K562 (cell line): ENCODE data around the gene EPB41L4A. TPM values are rescaled to one million over a fixed set of nuclear protein-coding genes. Genes with fewer than 3 reads are reported as not detected.

Experiments
- ATAC-seq: fragments of 200-7000 bp; cut with Tn5 transposase; 3 replicates; pipeline ENCODE4 v1.9.1; 2020; ENCODE audit warnings: moderate library complexity
- BruUV-seq: library from RNA; stranded (reverse); fragments of 400-500 nt; replicated peaks from 2 replicates; lab custom pipeline; 2021; lab: Mats Ljungman, UMichigan
- CTCF ChIA-PET: fragments of 300-600 bp; formaldehyde crosslinking; extraction: SDS; loops from one replicate; lab custom pipeline; 2021; ENCODE audit warnings: low intra/inter-chr PET ratio; lab: Yijun Ruan, JAX
- POLR2A ChIA-PET: fragments of 300-600, 350-650 bp; sonication (Branson Sonifier 250); formaldehyde crosslinking; extraction: SDS; loops from one replicate; lab custom pipeline; 2021; ENCODE audit warnings: antibody characterized with exemption, inconsistent platforms; lab: Yijun Ruan, JAX
- DNase-seq, 4 experiments: peaks; one replicate each; pipeline versions ENCODE4 v3.0.0 to v3.0.0-alpha.2; 2011 to 2018; ENCODE audit warnings: low spot score in 3 of 4, mixed read lengths in 3 of 4; ENCODE audit errors: extremely low read depth in 1 of 4
- FAIRE-seq: peaks from 2 replicates; lab custom pipeline; 2011; peaks lifted over from hg19 to GRCh38; lab: Jason Lieb, UNC
- H2AFZ ChIP-seq: 2 replicates; pipeline ENCODE4 v1.6.0; 2011; ENCODE audit warnings: low read depth, low read length, control low read depth, inconsistent platforms
- H3K27ac ChIP-seq: fragments of 200-600 bp; 3 replicates; pipeline ENCODE4 v1.8.0; 2011; ENCODE audit warnings: low read depth, mild to moderate bottlenecking, control low read depth, inconsistent platforms, low read length, moderate library complexity, mixed read lengths; ENCODE audit errors: extremely low read depth
- H3K27me3 ChIP-seq, 2 experiments: fragments of 300-600 bp in 1 of 2; 2 replicates in 1 of 2; 3 replicates in 1 of 2; pipeline versions ENCODE4 v1.6.0 to v1.8.0; 2011; ENCODE audit warnings: inconsistent platforms in 2 of 2, low read length in 2 of 2, mild to moderate bottlenecking in 1 of 2, mixed read lengths in 1 of 2, moderate library complexity in 1 of 2; ENCODE audit not compliant: control insufficient read depth in 2 of 2, insufficient read depth in 2 of 2
- H3K36me3 ChIP-seq: fragments of 300-600 bp; 3 replicates; pipeline ENCODE4 v1.8.0; 2011; ENCODE audit warnings: mild to moderate bottlenecking, low read length, inconsistent platforms; ENCODE audit not compliant: control insufficient read depth, insufficient read depth
- H3K4me1 ChIP-seq, 2 experiments: fragments of 200-600 bp in 1 of 2; replicated peaks in 1 of 2; 2 replicates in 1 of 2; 3 replicates in 1 of 2; pipeline versions ENCODE4 v1.5.1 to v1.8.0; 2011; ENCODE audit warnings: inconsistent platforms in 2 of 2, low read length in 2 of 2, mild to moderate bottlenecking in 1 of 2, mixed read lengths in 1 of 2, moderate library complexity in 1 of 2; ENCODE audit not compliant: control insufficient read depth in 2 of 2, insufficient read depth in 2 of 2
- H3K4me2 ChIP-seq: 2 replicates; pipeline ENCODE4 v1.6.1; 2011; ENCODE audit warnings: low read length, control low read depth, inconsistent platforms, mixed read lengths; ENCODE audit not compliant: insufficient read depth
- H3K4me3 ChIP-seq: fragments of 200-600 bp; sonication (generic), shearing (Covaris generic); 2 replicates; pipeline ENCODE4 v1.5.1; 2016; ENCODE audit warnings: control low read depth, inconsistent platforms
- H3K79me2 ChIP-seq: fragments of 200-600 bp; 3 replicates; pipeline ENCODE4 v1.8.0; 2011; ENCODE audit warnings: low read length, inconsistent platforms; ENCODE audit not compliant: control insufficient read depth, insufficient read depth
- H3K9ac ChIP-seq, 2 experiments: 2 replicates each; pipeline versions ENCODE4 v1.6.0 to v1.6.1; 2011; ENCODE audit warnings: low read depth in 2 of 2, low read length in 2 of 2, control low read depth in 1 of 2, inconsistent platforms in 1 of 2, mild to moderate bottlenecking in 1 of 2, mixed read lengths in 1 of 2; ENCODE audit not compliant: insufficient read depth in 1 of 2
- H3K9me1 ChIP-seq: one replicate; pipeline ENCODE4 v1.6.0; 2011; ENCODE audit warnings: inconsistent platforms, mild to moderate bottlenecking, low read length, moderate library complexity; ENCODE audit not compliant: control insufficient read depth, insufficient read depth
- H3K9me3 ChIP-seq: replicated peaks from 2 replicates; pipeline ENCODE4 v1.5.1; 2011; ENCODE audit warnings: low read depth, low read length, inconsistent platforms; ENCODE audit not compliant: control insufficient read depth, insufficient read depth
- H4K20me1 ChIP-seq: replicated peaks from 2 replicates; pipeline ENCODE4 v1.6.1; 2011; ENCODE audit warnings: low read length, inconsistent platforms, mixed read lengths; ENCODE audit not compliant: control insufficient read depth, insufficient read depth
- ARID4B ChIP-seq: sonication (generic); formaldehyde crosslinking; IDR thresholded peaks from 2 replicates; pipeline ENCODE4 v1.8.0; 2022; ENCODE audit warnings: mild to moderate bottlenecking, missing genetic modification reagents
- EGR1 ChIP-seq: fragments of 450-650 bp; conservative IDR thresholded peaks from 2 replicates; pipeline ENCODE4 v1.6.1; 2017; ENCODE audit warnings: mild to moderate bottlenecking
- GTF2F1 ChIP-seq: IDR thresholded peaks from 2 replicates; pipeline ENCODE4 v1.6.1; 2011; ENCODE audit warnings: low read depth, low read length, improper control_type of control experiment
- MAFK ChIP-seq: IDR thresholded peaks from 2 replicates; pipeline ENCODE4 v1.6.1; 2011; ENCODE audit warnings: low read length, improper control_type of control experiment
- MIER1 ChIP-seq: fragments of 450-650 bp; IDR thresholded peaks from 2 replicates; pipeline ENCODE4 v1.6.1; 2016; ENCODE audit warnings: antibody characterized with exemption, mild to moderate bottlenecking, low read depth
- RAD21 ChIP-seq, 2 experiments: fragments of 250-450 bp in 1 of 2; fragments of 450-650 bp in 1 of 2; sonication (Bioruptor Pico) in 1 of 2; formaldehyde crosslinking in 1 of 2; IDR thresholded peaks in 1 of 2; conservative IDR thresholded peaks in 1 of 2; 2 replicates each; pipeline versions ENCODE4 v1.4.0 to v1.8.0; 2020 to 2022; ENCODE audit warnings: mild to moderate bottlenecking in 2 of 2, moderate library complexity in 1 of 2
- RBM39 ChIP-seq: fragments of 200-400 bp; formaldehyde crosslinking; optimal IDR thresholded peaks from 2 replicates; pipeline ENCODE3; 2018; ENCODE audit warnings: low read depth, low read length
- ZNF24 ChIP-seq: fragments of 450-650 bp; IDR thresholded peaks from 2 replicates; pipeline ENCODE4 v1.6.1; 2016
- WGBS: fragments of 100-300 bp; shearing (Covaris generic); methylation state at CpG from one replicate; pipeline ENCODE4 v1.1.6; 2016; ENCODE audit warnings: low coverage, mixed read lengths; ENCODE audit not compliant: insufficient coverage; ENCODE audit errors: missing lambda C conversion rate; 5-methylcytosine and 5-hydroxymethylcytosine counted together
- in situ Hi-C: fragments of 300-500 bp; cut with MboI; formaldehyde crosslinking; loops from 4 replicates; pipeline ENCODE4 v1.15.0; 2018; ENCODE audit warnings: inconsistent platforms, mixed read lengths
- intact Hi-C: fragments of 100-400 bp; cut with micrococcal nuclease; formaldehyde crosslinking; loops from 2 replicates; pipeline ENCODE4 v1.14.2; 2022
- polyA plus RNA-seq, 8 experiments: library from polyadenylated mRNA; depleted of rRNA in 4 of 8; stranded (reverse) in 5 of 8; unstranded in 3 of 8; fragments of >200 nt; fragmentation: Nextera tagmentation in 2 of 8; fragmentation: Illumina TruSeq in 1 of 8; extraction: Ambion mirVana in 2 of 8; extraction: Trizol in 1 of 8; gene quantifications; 2 replicates each; pipeline versions ENCODE4 v1.2.1 to v1.2.3, GENCODE V29; 2011 to 2014; ENCODE audit warnings: inconsistent platforms in 1 of 8, missing spikeins in 1 of 8
- total RNA-seq, 7 experiments: library from RNA; depleted of rRNA in 6 of 7; stranded (reverse); fragments of >200 nt in 6 of 7; fragmentation: Illumina TruSeq in 2 of 7; extraction: Trizol in 2 of 7; gene quantifications; 2 replicates each; pipeline versions ENCODE4 v1.2.1 to v1.2.3, GENCODE V29; 2011 to 2021; ENCODE audit warnings: low replicate concordance in 1 of 7
- TF ChIP-seq, protein P1 (sequence below): IDR thresholded peaks from 2 replicates; pipeline ENCODE4 v1.6.1; 2012; ENCODE audit warnings: low read depth, low read length, improper control_type of control experiment, borderline replicate concordance

The EPB41L4A gene
- total and polyA plus RNA-seq, 9 of the 15 experiments (the other 6 are each of a cell fraction or from before 2014, with no cell fraction given) = 0.04 to 0.35 (median 0.12) TPM; not detected in 3

GRCh38 chr5:112210430-112211005, 208.6 kb downstream of the EPB41L4A start (continued):
- TF ChIP-seq, protein P1, sequence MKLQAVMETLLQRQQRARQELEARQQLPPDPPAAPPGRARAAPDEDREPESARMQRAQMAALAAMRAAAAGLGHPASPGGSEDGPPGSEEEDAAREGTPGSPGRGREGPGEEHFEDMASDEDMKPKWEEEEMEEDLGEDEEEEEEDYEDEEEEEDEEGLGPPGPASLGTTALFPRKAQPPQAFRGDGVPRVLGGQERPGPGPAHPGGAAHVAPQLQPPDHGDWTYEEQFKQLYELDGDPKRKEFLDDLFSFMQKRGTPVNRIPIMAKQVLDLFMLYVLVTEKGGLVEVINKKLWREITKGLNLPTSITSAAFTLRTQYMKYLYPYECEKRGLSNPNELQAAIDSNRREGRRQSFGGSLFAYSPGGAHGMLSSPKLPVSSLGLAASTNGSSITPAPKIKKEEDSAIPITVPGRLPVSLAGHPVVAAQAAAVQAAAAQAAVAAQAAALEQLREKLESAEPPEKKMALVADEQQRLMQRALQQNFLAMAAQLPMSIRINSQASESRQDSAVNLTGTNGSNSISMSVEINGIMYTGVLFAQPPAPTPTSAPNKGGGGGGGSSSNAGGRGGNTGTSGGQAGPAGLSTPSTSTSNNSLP = no peak
- no peak for TF ChIP-seq RBM39
- TF ChIP-seq MAFK = no peak
- TF ChIP-seq RAD21 (CRISPR knock-in tag; conservative IDR thresholded peaks at IDR 0.05 in 1 of 2, IDR thresholded peaks at IDR 0.05 in 1 of 2) = peak; percentile 57 to 67

- Histone ChIP-seq H3K36me3 (no peaks in the 10 kb centered on the region), H3K9me1 (no peaks in the 10 kb centered on the region), H2AFZ (no peak overlapping the region), H3K4me3 (no peak overlapping the region), H3K27ac (no peak overlapping the region), H3K27me3 (no peaks in the 10 kb centered on the region), H3K4me1 (peaks cover 0 to 14% of the 10 kb centered on the region in 2 experiments; a peak in 3 of 5 replicates), H3K4me2 (no peak overlapping the region), H3K9me3 (no peaks in the 10 kb centered on the region), H3K9ac (no peak overlapping the region), H4K20me1 (no peaks in the 10 kb centered on the region), H3K79me2 (no peaks in the 10 kb centered on the region)
- FAIRE-seq (no peak), DNase-seq (peak in 1 of 4 experiments; percentile 21), ATAC-seq (peak; percentile 42; the same call in 2 of the 3 replicates)
- in situ Hi-C loops (loop anchor here (25.0 kb wide), 1 partner anchor 553 kb away; no protein-coding TSS in a partner anchor), intact Hi-C loops (no loop called here)
- ChIA-PET POLR2A (no interaction called here), CTCF (no interaction called here)
- BruUV-seq = no TSS peak
- 3% methylated on average over 4 of the region's 4 CpGs for WGBS
- TF ChIP-seq ZNF24 = no peak
- TF ChIP-seq MIER1 = no peak
- no peak for TF ChIP-seq GTF2F1
- no peak for TF ChIP-seq ARID4B (CRISPR knock-in tag)
- TF ChIP-seq EGR1 = no peak
Observed at GRCh38 chr5:112208699-112209615, 210.1 kb downstream of the EPB41L4A start.
